Subcutaneous abdominal adipose tissue (tissue), 5 donors: ENCODE measurements around the gene ATP6V0D1.
A peak's percentile ranks its signal among the peaks of the same experiment; 100 is the strongest.

ENCODE experiments used
- H3K27ac ChIP-seq: one replicate; pipeline ENCODE4 v1.7.0; 2013; ENCODE audit warnings: low read depth, mild to moderate bottlenecking, inconsistent platforms, low read length, moderate library complexity
- H3K27me3 ChIP-seq, 5 donors: one replicate each; pipeline ENCODE4 v1.7.0; 2013; ENCODE audit warnings: low read length in 5 of 5, inconsistent platforms in 1 of 5; ENCODE audit not compliant: control insufficient read depth in 5 of 5, insufficient read depth in 4 of 5
- H3K36me3 ChIP-seq, 5 donors: one replicate each; pipeline ENCODE4 v1.7.0; 2013; ENCODE audit warnings: low read length in 5 of 5; ENCODE audit not compliant: control insufficient read depth in 5 of 5, insufficient read depth in 5 of 5
- H3K4me1 ChIP-seq, 5 donors: one replicate each; pipeline ENCODE4 v1.7.0; 2013; ENCODE audit warnings: low read length in 5 of 5, mild to moderate bottlenecking in 3 of 5, moderate library complexity in 1 of 5; ENCODE audit not compliant: control insufficient read depth in 5 of 5, insufficient read depth in 5 of 5
- H3K4me3 ChIP-seq, 5 donors: one replicate each; pipeline ENCODE4 v1.7.0; 2013; ENCODE audit warnings: low read length in 5 of 5, low read depth in 1 of 5
- H3K9ac ChIP-seq, 5 donors: one replicate each; pipeline ENCODE4 v1.7.0; 2013; ENCODE audit warnings: low read length in 5 of 5, mild to moderate bottlenecking in 4 of 5, moderate library complexity in 3 of 5
- H3K9me3 ChIP-seq, 5 donors: one replicate each; pipeline ENCODE4 v1.7.0; 2013; ENCODE audit warnings: low read length in 5 of 5; ENCODE audit not compliant: control insufficient read depth in 5 of 5
- donor health status: healthy.
- donor health status: healthy.
- donor health status: healthy.
- donor health status: healthy.
- donor health status: healthy.

The ATP6V0D1 gene

GRCh38 chr16:67446968-67447507 is 33.9 kb downstream of the ATP6V0D1 start:
- H3K27me3 ChIP-seq: no peaks in the 10 kb centered on the region
- H3K9me3 ChIP-seq: no peaks in the 10 kb centered on the region
- H3K4me3 ChIP-seq: no peak overlapping the region
- peak overlapping the region in 4 of 5 donors; percentile 14 to 57 (median 49) for H3K9ac ChIP-seq
- no peak overlapping the region for H3K27ac ChIP-seq
- peaks cover 0 to 68% (median 18%) of the 10 kb centered on the region in 5 donors for H3K36me3 ChIP-seq
- peaks cover 28 to 93% (median 85%) of the 10 kb centered on the region in 5 donors for H3K4me1 ChIP-seq

GRCh38 chr16:67445913-67446907 is 34.7 kb downstream of the ATP6V0D1 start:
- Histone ChIP-seq H3K36me3 (peaks cover 0 to 68% (median 14%) of the 10 kb centered on the region in 5 donors), H3K27me3 (no peaks in the 10 kb centered on the region), H3K27ac (no peak overlapping the region), H3K9me3 (no peaks in the 10 kb centered on the region), H3K9ac (peak overlapping the region in 4 of 5 donors; percentile 14 to 57 (median 40)), H3K4me3 (no peak overlapping the region), H3K4me1 (peaks cover 26 to 93% (median 80%) of the 10 kb centered on the region in 5 donors)

GRCh38 chr16:67445441-67445912 is 35.5 kb downstream of the ATP6V0D1 start:
- H3K27me3 ChIP-seq: no peaks in the 10 kb centered on the region
- no peak overlapping the region for H3K4me3 ChIP-seq
- no peak overlapping the region for H3K27ac ChIP-seq
- no peaks in the 10 kb centered on the region for H3K9me3 ChIP-seq
- peak overlapping the region in 2 of 5 donors; percentile 28 to 57 for H3K9ac ChIP-seq
- peaks cover 0 to 68% (median 20%) of the 10 kb centered on the region in 5 donors for H3K36me3 ChIP-seq
- H3K4me1 ChIP-seq: peaks cover 26 to 86% (median 73%) of the 10 kb centered on the region in 5 donors

- Histone ChIP-seq H3K9me3 (no peaks in the 10 kb centered on the region), H3K4me1 (peaks cover 26 to 82% (median 69%) of the 10 kb centered on the region in 5 donors), H3K4me3 (no peak overlapping the region), H3K27me3 (no peaks in the 10 kb centered on the region), H3K36me3 (peaks cover 0 to 68% (median 23%) of the 10 kb centered on the region in 5 donors), H3K9ac (peak overlapping the region in 1 of 5 donors; percentile 28), H3K27ac (no peak overlapping the region)
These were observed 35.9 kb downstream of the ATP6V0D1 start for GRCh38 chr16:67445126-67445426.

GRCh38 chr16:67444259-67445125 is 36.5 kb downstream of the ATP6V0D1 start:
- Histone ChIP-seq H3K9me3 (no peaks in the 10 kb centered on the region), H3K36me3 (peaks cover 0 to 67% (median 27%) of the 10 kb centered on the region in 5 donors), H3K9ac (no peak overlapping the region), H3K27me3 (no peaks in the 10 kb centered on the region), H3K4me1 (peaks cover 26 to 76% (median 63%) of the 10 kb centered on the region in 5 donors), H3K4me3 (no peak overlapping the region), H3K27ac (no peak overlapping the region)

- Histone ChIP-seq H3K4me3 (no peak overlapping the region), H3K9ac (no peak overlapping the region), H3K27me3 (no peaks in the 10 kb centered on the region), H3K4me1 (peaks cover 22 to 69% (median 59%) of the 10 kb centered on the region in 5 donors), H3K9me3 (no peaks in the 10 kb centered on the region), H3K27ac (no peak overlapping the region), H3K36me3 (peaks cover 0 to 77% (median 39%) of the 10 kb centered on the region in 5 donors)
These were observed 37.7 kb downstream of the ATP6V0D1 start for GRCh38 chr16:67443265-67443664.

- H3K27me3 ChIP-seq: no peaks in the 10 kb centered on the region
- H3K36me3 ChIP-seq: peaks cover 0 to 80% (median 44%) of the 10 kb centered on the region in 5 donors
- peaks cover 22 to 66% (median 56%) of the 10 kb centered on the region in 5 donors for H3K4me1 ChIP-seq
- no peak overlapping the region for H3K9ac ChIP-seq
- no peaks in the 10 kb centered on the region for H3K9me3 ChIP-seq
- no peak overlapping the region for H3K27ac ChIP-seq
- H3K4me3 ChIP-seq: no peak overlapping the region
These were observed 38.2 kb downstream of the ATP6V0D1 start for GRCh38 chr16:67442581-67443255.

GRCh38 chr16:67441907-67442306 is 39.0 kb downstream of the ATP6V0D1 start:
- Histone ChIP-seq H3K36me3 (peaks cover 0 to 87% (median 53%) of the 10 kb centered on the region in 5 donors), H3K9me3 (no peaks in the 10 kb centered on the region), H3K27ac (no peak overlapping the region), H3K27me3 (no peaks in the 10 kb centered on the region), H3K4me1 (peaks cover 17 to 58% (median 48%) of the 10 kb centered on the region in 5 donors), H3K9ac (no peak overlapping the region), H3K4me3 (no peak overlapping the region)

GRCh38 chr16:67441271-67441753 is 39.6 kb downstream of the ATP6V0D1 start:
- Histone ChIP-seq H3K9ac (no peak overlapping the region), H3K27ac (no peak overlapping the region), H3K36me3 (peaks cover 0 to 89% (median 58%) of the 10 kb centered on the region in 5 donors), H3K9me3 (no peaks in the 10 kb centered on the region), H3K4me1 (peaks cover 13 to 52% (median 42%) of the 10 kb centered on the region in 5 donors), H3K27me3 (no peaks in the 10 kb centered on the region), H3K4me3 (no peak overlapping the region)
